ENCODE data around the gene SORCS2.

SORCS2 gene

GRCh38 chr4:7153711-7154110, 38.6 kb upstream of the SORCS2 start:
- no peak for TF ChIP-seq MAX (IDR thresholded peaks at IDR 0.05)
- TF ChIP-seq YY1 (IDR thresholded peaks at IDR 0.05; ENCODE audit: low read depth): no peak
- TF ChIP-seq TEAD4 (IDR thresholded peaks at IDR 0.05): no peak
- no peak for TF ChIP-seq TCF12 (IDR thresholded peaks at IDR 0.05; ENCODE audit: low read depth)
- no peak for TF ChIP-seq EGR1 (IDR thresholded peaks at IDR 0.05)

GRCh38 chr4:7154351-7154981, 37.9 kb upstream of the SORCS2 start:
- no peak for TF ChIP-seq MAX (IDR thresholded peaks at IDR 0.05)

GRCh38 chr4:7155590-7156071, 36.7 kb upstream of the SORCS2 start:
- TF ChIP-seq YY1 (IDR thresholded peaks at IDR 0.05; ENCODE audit: low read depth): no peak
- no peak for TF ChIP-seq FOXM1 (IDR thresholded peaks at IDR 0.05; ENCODE audit: borderline replicate concordance, low read depth)
- TF ChIP-seq REST (IDR thresholded peaks at IDR 0.05; ENCODE audit: low read depth): no peak
- TF ChIP-seq TEAD4 (IDR thresholded peaks at IDR 0.05): no peak
- no peak for TF ChIP-seq TAF1 (IDR thresholded peaks at IDR 0.05; ENCODE audit: low read depth)
- no peak for TF ChIP-seq RAD21 (IDR thresholded peaks at IDR 0.05; ENCODE audit: low read depth)
- TF ChIP-seq CREB1 (IDR thresholded peaks at IDR 0.05; ENCODE audit: low read depth): no peak
- no peak for TF ChIP-seq EGR1 (IDR thresholded peaks at IDR 0.05)
- TF ChIP-seq TCF12 (IDR thresholded peaks at IDR 0.05; ENCODE audit: low read depth): no peak
- no peak for TF ChIP-seq EP300 (IDR thresholded peaks at IDR 0.05; ENCODE audit: borderline replicate concordance)
- TF ChIP-seq ZBTB7A (IDR thresholded peaks at IDR 0.05; ENCODE audit: low read depth): no peak
- TF ChIP-seq NFIC (IDR thresholded peaks at IDR 0.05): no peak

- TF ChIP-seq CREB1 (IDR thresholded peaks at IDR 0.05; ENCODE audit: low read depth): no peak
- no peak for TF ChIP-seq EP300 (IDR thresholded peaks at IDR 0.05; ENCODE audit: borderline replicate concordance)
- TF ChIP-seq YY1 (IDR thresholded peaks at IDR 0.05; ENCODE audit: low read depth): no peak
- no peak for TF ChIP-seq CEBPB (IDR thresholded peaks at IDR 0.05)
- TF ChIP-seq EGR1 (IDR thresholded peaks at IDR 0.05): no peak
- TF ChIP-seq MAX (IDR thresholded peaks at IDR 0.05): no peak
- no peak for TF ChIP-seq RAD21 (IDR thresholded peaks at IDR 0.05; ENCODE audit: low read depth)
- no peak for TF ChIP-seq USF1 (IDR thresholded peaks at IDR 0.05)
These were observed 36.0 kb upstream of the SORCS2 start for GRCh38 chr4:7156328-7156727.

- TF ChIP-seq RAD21 (IDR thresholded peaks at IDR 0.05; ENCODE audit: low read depth) (peak; percentile 4; the same call in 1 of the 2 replicates), MAX (IDR thresholded peaks at IDR 0.05) (no peak)
These were observed 35.4 kb upstream of the SORCS2 start for GRCh38 chr4:7156761-7157488.

GRCh38 chr4:7157666-7158065, 34.7 kb upstream of the SORCS2 start:
- no peak for TF ChIP-seq FOXM1 (IDR thresholded peaks at IDR 0.05; ENCODE audit: borderline replicate concordance, low read depth)

GRCh38 chr4:7158081-7158750, 34.1 kb upstream of the SORCS2 start:
- TF ChIP-seq ZBTB7A (IDR thresholded peaks at IDR 0.05; ENCODE audit: low read depth) (no peak), REST (IDR thresholded peaks at IDR 0.05; ENCODE audit: low read depth) (no peak), YY1 (IDR thresholded peaks at IDR 0.05; ENCODE audit: low read depth) (no peak), NFIC (IDR thresholded peaks at IDR 0.05) (no peak), CEBPB (IDR thresholded peaks at IDR 0.05) (no peak), FOXM1 (IDR thresholded peaks at IDR 0.05; ENCODE audit: borderline replicate concordance, low read depth) (no peak), EP300 (IDR thresholded peaks at IDR 0.05; ENCODE audit: borderline replicate concordance) (no peak), USF1 (IDR thresholded peaks at IDR 0.05) (no peak), RAD21 (IDR thresholded peaks at IDR 0.05; ENCODE audit: low read depth) (no peak), TEAD4 (IDR thresholded peaks at IDR 0.05) (no peak), TCF12 (IDR thresholded peaks at IDR 0.05; ENCODE audit: low read depth) (no peak), TAF1 (IDR thresholded peaks at IDR 0.05; ENCODE audit: low read depth) (no peak), CREB1 (IDR thresholded peaks at IDR 0.05; ENCODE audit: low read depth) (no peak), MAX (IDR thresholded peaks at IDR 0.05) (no peak), EGR1 (IDR thresholded peaks at IDR 0.05) (no peak)

Data from Ishikawa (cell line).